Stimulated activated naive CD8-positive, alpha-beta T cell treated with anti-CD3 and anti-CD28 coated beads, Interleukin-15, Interleukin-2, amounts not matched to agents 100 U/mL and 50 U/mL, for 24 hours (primary cell): ENCODE data around the gene RASEF.

ENCODE experiments used
- ATAC-seq: fragments of 150-1000 bp; cut with Tn5 transposase; one replicate; pipeline ENCODE4 v1.10.0; 2021
- DNase-seq: peaks from one replicate; pipeline ENCODE4 v3.0.0; 2021

The RASEF gene

GRCh38 chr9:83012922-83013838 is 49.8 kb downstream of the RASEF start:
- no peak for ATAC-seq

GRCh38 chr9:83012168-83012921 is 50.6 kb downstream of the RASEF start:
- ATAC-seq: no peak
- no peak for DNase-seq

More at GRCh38 chr9:83012922-83013838, 49.8 kb downstream of the RASEF start:
- no peak for DNase-seq

- DNase-seq: no peak
- ATAC-seq: no peak
Observed at GRCh38 chr9:83011611-83012010, 51.3 kb downstream of the RASEF start.

GRCh38 chr9:83007521-83008300 is 55.2 kb downstream of the RASEF start:
- ATAC-seq: no peak
- no peak for DNase-seq

GRCh38 chr9:83006378-83006777 is 56.6 kb downstream of the RASEF start:
- no peak for DNase-seq
- no peak for ATAC-seq

- no peak for ATAC-seq
- no peak for DNase-seq
Observed at GRCh38 chr9:83005963-83006362, 57.0 kb downstream of the RASEF start.

GRCh38 chr9:83005361-83005760 is 57.6 kb downstream of the RASEF start:
- ATAC-seq (no peak), DNase-seq (no peak)

GRCh38 chr9:83002329-83002728 is 60.6 kb downstream of the RASEF start:
- ATAC-seq (no peak), DNase-seq (no peak)

GRCh38 chr9:83000765-83001164 is 62.2 kb downstream of the RASEF start:
- ATAC-seq (no peak), DNase-seq (no peak)

- ATAC-seq: no peak
- no peak for DNase-seq
Observed at GRCh38 chr9:82998409-82998808, 64.5 kb downstream of the RASEF start.

GRCh38 chr9:82997476-82998140 is 65.3 kb downstream of the RASEF start:
- ATAC-seq (no peak), DNase-seq (no peak)

GRCh38 chr9:82996941-82997340 is 66.0 kb downstream of the RASEF start:
- no peak for ATAC-seq
- no peak for DNase-seq

GRCh38 chr9:82993856-82994605 is 68.9 kb downstream of the RASEF start:
- ATAC-seq: no peak
- no peak for DNase-seq

- DNase-seq: no peak
- no peak for ATAC-seq
Observed at GRCh38 chr9:82991671-82992070, 71.3 kb downstream of the RASEF start.

- no peak for ATAC-seq
- DNase-seq: no peak
Observed at GRCh38 chr9:82989929-82990328, 73.0 kb downstream of the RASEF start.

- ATAC-seq (no peak), DNase-seq (no peak)
Observed at GRCh38 chr9:82988488-82988887, 74.5 kb downstream of the RASEF start.

GRCh38 chr9:82987370-82988189 is 75.4 kb downstream of the RASEF start:
- ATAC-seq (no peak), DNase-seq (no peak)

- no peak for DNase-seq
- no peak for ATAC-seq
Observed at GRCh38 chr9:82981552-82981951, 81.4 kb downstream of the RASEF start.

- DNase-seq (no peak), ATAC-seq (no peak)
Observed at GRCh38 chr9:82975176-82975575, 87.8 kb downstream of the RASEF start.

- DNase-seq: no peak
- ATAC-seq: no peak
Observed at GRCh38 chr9:82972446-82972845, 90.5 kb downstream of the RASEF start.
